NCI-H128 (cell line): ENCODE data around the gene RBPMS2.

Source experiments
- DNase-seq: peaks from one replicate; lab custom pipeline; 2025; ENCODE audit not compliant: unreplicated experiment; lab: John Stamatoyannopoulos, UW

The RBPMS2 gene

GRCh38 chr15:64695561-64695992 is 79.8 kb downstream of the RBPMS2 start:
- no peak for DNase-seq

GRCh38 chr15:64694816-64695215 is 80.6 kb downstream of the RBPMS2 start:
- no peak for DNase-seq

- no peak for DNase-seq
These were observed 82.3 kb downstream of the RBPMS2 start for GRCh38 chr15:64693134-64693533.

GRCh38 chr15:64691896-64692565 is 83.4 kb downstream of the RBPMS2 start:
- no peak for DNase-seq

GRCh38 chr15:64690578-64691296 is 84.7 kb downstream of the RBPMS2 start:
- DNase-seq = no peak

- DNase-seq = no peak
These were observed 85.4 kb downstream of the RBPMS2 start for GRCh38 chr15:64690008-64690407.
